MCF 10A (cell line): ENCODE measurements around the gene LDLRAD4. TPM values are rescaled to one million over a fixed set of nuclear protein-coding genes. Genes with fewer than 3 reads are reported as not detected.

Source experiments
- BruUV-seq: library from RNA; stranded (reverse); fragments of 400-500 nt; replicated peaks from 2 replicates; lab custom pipeline; 2021; lab: Mats Ljungman, UMichigan
- CTCF ChIA-PET: fragments of 300-600 bp; sonication (Branson Sonifier 250); formaldehyde crosslinking; extraction: SDS; loops from one replicate; lab custom pipeline; 2021; ENCODE audit warnings: antibody characterized with exemption, inconsistent platforms; lab: Yijun Ruan, JAX
- POLR2A ChIA-PET: fragments of 300-600, 350-650 bp; sonication (Branson Sonifier 250); formaldehyde crosslinking; extraction: SDS; loops from one replicate; lab custom pipeline; 2020; ENCODE audit warnings: antibody characterized with exemption, inconsistent platforms; lab: Yijun Ruan, JAX
- DNase-seq: peaks from one replicate; pipeline ENCODE4 v3.0.0-alpha.2; 2018; ENCODE audit not compliant: unreplicated experiment
- H3K27ac Mint-ChIP-seq: one replicate; pipeline ENCODE4 v1.8.0; 2022; ENCODE audit warnings: mild to moderate bottlenecking, low read depth, mixed read lengths; ENCODE audit not compliant: unreplicated experiment
- H3K27me3 Mint-ChIP-seq: one replicate; pipeline ENCODE4 v1.8.0; 2022; ENCODE audit warnings: mixed read lengths; ENCODE audit not compliant: insufficient read depth, unreplicated experiment
- H3K36me3 Mint-ChIP-seq: one replicate; pipeline ENCODE4 v1.8.0; 2022; ENCODE audit warnings: mild to moderate bottlenecking, moderate library complexity, mixed read lengths; ENCODE audit not compliant: insufficient read depth, unreplicated experiment
- H3K4me1 Mint-ChIP-seq: one replicate; pipeline ENCODE4 v1.8.0; 2022; ENCODE audit warnings: mixed read lengths; ENCODE audit not compliant: insufficient read depth, unreplicated experiment
- H3K4me3 Mint-ChIP-seq: one replicate; pipeline ENCODE4 v1.8.0; 2022; ENCODE audit warnings: mild to moderate bottlenecking, moderate library complexity, mixed read lengths; ENCODE audit not compliant: unreplicated experiment
- H3K9me3 Mint-ChIP-seq: one replicate; pipeline ENCODE4 v1.8.0; 2022; ENCODE audit warnings: mixed read lengths; ENCODE audit not compliant: unreplicated experiment
- CTCF ChIP-seq: fragments of 200-600 bp; IDR thresholded peaks from one replicate; pipeline ENCODE4 v1.8.0; 2022; ENCODE audit warnings: antibody characterized with exemption, mild to moderate bottlenecking; ENCODE audit not compliant: unreplicated experiment
- intact Hi-C: fragments of 100-400 bp; cut with micrococcal nuclease; formaldehyde crosslinking; loops from 2 replicates; pipeline ENCODE4 v1.14.1; 2022
- total RNA-seq: library from RNA; stranded (reverse); gene quantifications from 2 replicates; pipeline ENCODE4 v1.2.3, GENCODE V29; 2022

Gene LDLRAD4
- total RNA-seq, 1 experiment from 2014 or later: not detected

GRCh38 chr18:13548966-13549879 is 330.7 kb downstream of the LDLRAD4 start:
- no peak overlapping the region for H3K27ac Mint-ChIP-seq
- intact Hi-C loops: no loop called here
- POLR2A ChIA-PET: interaction anchor here (1.5 kb wide), 1 partner anchor 11 kb away, joined by 3 read pairs; no protein-coding TSS in a partner anchor
- H3K4me1 Mint-ChIP-seq: no peaks in the 10 kb centered on the region
- no TSS peak for BruUV-seq
- H3K27me3 Mint-ChIP-seq: peaks cover 13% of the 10 kb centered on the region
- CTCF ChIA-PET: interaction anchor here (0.6 to 1.5 kb wide), 3 partner anchors 9 to 699 kb away, joined by 3 to 6 read pairs (median 4); no protein-coding TSS in a partner anchor
- no peaks in the 10 kb centered on the region for H3K36me3 Mint-ChIP-seq
- TF ChIP-seq CTCF: no peak
- no peak overlapping the region for H3K4me3 Mint-ChIP-seq
- no peaks in the 10 kb centered on the region for H3K9me3 Mint-ChIP-seq
- DNase-seq: no peak

- ChIA-PET CTCF (interaction anchor here (0.6 to 1.5 kb wide), 4 partner anchors 8 to 1266 kb away, joined by 3 to 6 read pairs (median 4); no protein-coding TSS in a partner anchor), POLR2A (interaction anchor here (1.5 kb wide), 1 partner anchor 12 kb away, joined by 3 read pairs; no protein-coding TSS in a partner anchor)
- Mint-ChIP-seq H3K9me3 (no peaks in the 10 kb centered on the region), H3K27me3 (peaks cover 19% of the 10 kb centered on the region), H3K4me1 (no peaks in the 10 kb centered on the region), H3K4me3 (no peak overlapping the region), H3K36me3 (no peaks in the 10 kb centered on the region), H3K27ac (no peak overlapping the region)
- no peak for DNase-seq
- BruUV-seq: no TSS peak
- intact Hi-C loops: loop anchor here (10.0 kb wide), 1 partner anchor 175 kb away; the partner anchor contains the start of genes FAM210A and RNMT
- no peak for TF ChIP-seq CTCF
These were observed 331.3 kb downstream of the LDLRAD4 start for GRCh38 chr18:13549880-13550232.

- no peak overlapping the region for H3K27ac Mint-ChIP-seq
- TF ChIP-seq CTCF: no peak
- BruUV-seq: no TSS peak
- CTCF ChIA-PET: interaction anchor here (0.7 to 1.5 kb wide), 2 partner anchors 12 to 1265 kb away, joined by 3 to 6 read pairs; no protein-coding TSS in a partner anchor
- peaks cover 27% of the 10 kb centered on the region for H3K27me3 Mint-ChIP-seq
- no peaks in the 10 kb centered on the region for H3K36me3 Mint-ChIP-seq
- no peak overlapping the region for H3K4me3 Mint-ChIP-seq
- POLR2A ChIA-PET: interaction anchor here (1.1 to 1.5 kb wide), 2 partner anchors 12 to 31 kb away, joined by 3 to 4 read pairs; no protein-coding TSS in a partner anchor
- H3K4me1 Mint-ChIP-seq: no peaks in the 10 kb centered on the region
- no peak for DNase-seq
- H3K9me3 Mint-ChIP-seq: no peaks in the 10 kb centered on the region
- intact Hi-C loops: loop anchor here (10.0 kb wide), 1 partner anchor 174 kb away; the partner anchor contains the start of genes FAM210A and RNMT
These were observed 332.1 kb downstream of the LDLRAD4 start for GRCh38 chr18:13550418-13551304.
